Dermis blood vessel endothelial cell (primary cell): ENCODE data around the gene C2CD3. TPM values are rescaled to one million over a fixed set of nuclear protein-coding genes. Genes with fewer than 3 reads are reported as not detected.
"Not testable (repeated sequence)": the region's sequence is repeated elsewhere in the genome, so short reads cannot be mapped to it uniquely, and the experiment has no call there.

Experiments used
- DNase-seq: peaks from one replicate; pipeline ENCODE4 v3.0.0; 2010
- total RNA-seq: library from RNA; depleted of rRNA; stranded (reverse); fragments of >200 nt; gene quantifications from 2 replicates; pipeline ENCODE4 v1.2.3, GENCODE V29; 2014

Gene C2CD3
- total RNA-seq, 1 donor from 2014 or later = 13.4 TPM

- not testable (repeated sequence) for DNase-seq
Measured at GRCh38 chr11:74066663-74067062, 104.1 kb downstream of the C2CD3 start.

GRCh38 chr11:74065534-74065933 is 105.3 kb downstream of the C2CD3 start:
- DNase-seq = not testable (repeated sequence)

GRCh38 chr11:74063628-74064027 is 107.2 kb downstream of the C2CD3 start:
- not testable (repeated sequence) for DNase-seq

GRCh38 chr11:74061599-74061998 is 109.2 kb downstream of the C2CD3 start:
- DNase-seq = not testable (repeated sequence)

GRCh38 chr11:74057249-74058151 is 113.3 kb downstream of the C2CD3 start:
- DNase-seq = peak; percentile 58

- no peak for DNase-seq
Measured at GRCh38 chr11:74055938-74056337, 114.9 kb downstream of the C2CD3 start.

- no peak for DNase-seq
Measured at GRCh38 chr11:74050465-74050864, 120.3 kb downstream of the C2CD3 start.

GRCh38 chr11:74048993-74049392 is 121.8 kb downstream of the C2CD3 start:
- no peak for DNase-seq

GRCh38 chr11:74044538-74044937 is 126.3 kb downstream of the C2CD3 start:
- DNase-seq = no peak

- DNase-seq = no peak
Measured at GRCh38 chr11:74043450-74043849, 127.4 kb downstream of the C2CD3 start.

GRCh38 chr11:74037309-74037708 is 133.5 kb downstream of the C2CD3 start:
- DNase-seq = peak; percentile 48

- DNase-seq = no peak
Measured at GRCh38 chr11:74035264-74035663, 135.5 kb downstream of the C2CD3 start.

GRCh38 chr11:74033046-74033445 is 137.8 kb downstream of the C2CD3 start:
- no peak for DNase-seq

- DNase-seq = no peak
Measured at GRCh38 chr11:74030723-74031676, 139.8 kb downstream of the C2CD3 start.

GRCh38 chr11:74025467-74026166 is 145.2 kb downstream of the C2CD3 start:
- DNase-seq = peak; percentile 39

GRCh38 chr11:74024261-74025029 is 146.4 kb downstream of the C2CD3 start:
- DNase-seq = peak; percentile 64

GRCh38 chr11:74023276-74023675 is 147.5 kb downstream of the C2CD3 start:
- no peak for DNase-seq

- no peak for DNase-seq
Measured at GRCh38 chr11:74022546-74022945, 148.3 kb downstream of the C2CD3 start.

- no peak for DNase-seq
Measured at GRCh38 chr11:74021998-74022397, 148.8 kb downstream of the C2CD3 start.

GRCh38 chr11:74020539-74020938 is 150.3 kb downstream of the C2CD3 start:
- DNase-seq = peak; percentile 25

GRCh38 chr11:74019860-74020259 is 150.9 kb downstream of the C2CD3 start:
- no peak for DNase-seq
